Measurements from ENCODE around the gene SCOC. TPM values are rescaled to one million over a fixed set of nuclear protein-coding genes. Genes with fewer than 3 reads are reported as not detected.
A peak's percentile ranks its signal among the peaks of the same experiment; 100 is the strongest.

The SCOC gene
- total and polyA plus RNA-seq, 10 of the 15 experiments (the other 5 are each of a cell fraction or from before 2014, with no cell fraction given): 28.2 to 154 (median 54.0) TPM

DNA sequence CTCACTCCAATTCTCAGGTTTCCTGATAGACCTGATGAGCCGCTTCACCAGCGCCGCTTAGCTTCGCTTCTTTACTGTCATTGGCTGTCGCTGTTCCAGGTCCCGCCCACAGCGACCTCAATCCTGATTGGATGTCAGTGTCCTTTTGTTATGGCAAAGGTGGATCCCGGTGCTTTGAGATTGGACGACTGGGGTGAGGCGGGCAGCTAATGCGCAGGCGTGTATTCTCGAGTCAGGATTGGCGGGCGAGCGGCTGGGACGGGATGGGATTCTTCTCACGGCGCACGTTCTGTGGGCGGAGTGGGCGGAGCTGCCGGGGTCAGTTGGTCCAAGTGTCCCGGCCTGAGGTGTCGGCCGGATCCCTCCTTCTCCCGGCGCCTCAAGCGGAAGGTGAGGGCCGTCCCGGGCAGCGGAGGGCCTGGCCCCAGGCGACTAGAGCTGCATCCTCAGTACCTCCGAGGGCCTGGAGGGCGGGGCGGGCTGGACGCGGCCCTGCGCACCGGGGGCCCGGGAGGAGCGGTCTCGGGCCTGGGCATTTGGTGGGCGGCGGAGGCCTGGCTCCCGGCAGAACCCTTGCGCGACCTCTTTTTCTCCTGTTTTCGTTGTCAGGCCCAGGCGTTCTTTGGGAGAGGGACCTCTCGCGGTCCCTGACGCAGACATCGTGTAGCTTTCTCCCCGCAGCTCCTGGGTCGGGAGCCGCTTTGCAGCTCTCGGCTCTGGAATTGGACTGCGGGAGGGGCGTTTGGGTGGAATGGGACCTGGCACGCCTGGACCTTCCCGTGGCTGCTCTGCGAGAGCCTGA is at the start of gene SCOC (continued):
- TF ChIP-seq, protein P1, sequence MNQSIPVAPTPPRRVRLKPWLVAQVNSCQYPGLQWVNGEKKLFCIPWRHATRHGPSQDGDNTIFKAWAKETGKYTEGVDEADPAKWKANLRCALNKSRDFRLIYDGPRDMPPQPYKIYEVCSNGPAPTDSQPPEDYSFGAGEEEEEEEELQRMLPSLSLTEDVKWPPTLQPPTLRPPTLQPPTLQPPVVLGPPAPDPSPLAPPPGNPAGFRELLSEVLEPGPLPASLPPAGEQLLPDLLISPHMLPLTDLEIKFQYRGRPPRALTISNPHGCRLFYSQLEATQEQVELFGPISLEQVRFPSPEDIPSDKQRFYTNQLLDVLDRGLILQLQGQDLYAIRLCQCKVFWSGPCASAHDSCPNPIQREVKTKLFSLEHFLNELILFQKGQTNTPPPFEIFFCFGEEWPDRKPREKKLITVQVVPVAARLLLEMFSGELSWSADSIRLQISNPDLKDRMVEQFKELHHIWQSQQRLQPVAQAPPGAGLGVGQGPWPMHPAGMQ (IDR thresholded peaks at IDR 0.05; ENCODE audit: borderline replicate concordance): no peak
- no peak for TF ChIP-seq RAD51 (IDR thresholded peaks at IDR 0.05)
- no peak for TF ChIP-seq KAT2A (conservative IDR thresholded peaks at IDR 0.05; ENCODE audit: control insufficient read depth, low read depth, low read length)
- no peak for TF ChIP-seq BCL3 (IDR thresholded peaks at IDR 0.05; ENCODE audit: borderline replicate concordance, insufficient read depth, low read depth, low read length, poor library complexity, severe bottlenecking)
- TF ChIP-seq PAX5 (IDR thresholded peaks at IDR 0.05; ENCODE audit: borderline replicate concordance, low read depth, low read length): no peak
- TF ChIP-seq LARP7 (IDR thresholded peaks at IDR 0.05): no peak
- TF ChIP-seq MYC (IDR thresholded peaks at IDR 0.05; ENCODE audit: insufficient read depth, insufficient read length, insufficient replicate concordance, low read length, severe bottlenecking): no peak
- no peak for TF ChIP-seq JUNB (IDR thresholded peaks at IDR 0.05)
- TF ChIP-seq FOS (IDR thresholded peaks at IDR 0.05; ENCODE audit: borderline replicate concordance, extremely low read depth, insufficient read length): peak; percentile 32
- no peak for TF ChIP-seq ESRRA (IDR thresholded peaks at IDR 0.05; ENCODE audit: low read length)
- no peak for TF ChIP-seq CHD4 (IDR thresholded peaks at IDR 0.05)
- TF ChIP-seq NRF1 (conservative IDR thresholded peaks at IDR 0.05; ENCODE audit: low read depth, low read length): peak; percentile 55
- TF ChIP-seq, protein P2, sequence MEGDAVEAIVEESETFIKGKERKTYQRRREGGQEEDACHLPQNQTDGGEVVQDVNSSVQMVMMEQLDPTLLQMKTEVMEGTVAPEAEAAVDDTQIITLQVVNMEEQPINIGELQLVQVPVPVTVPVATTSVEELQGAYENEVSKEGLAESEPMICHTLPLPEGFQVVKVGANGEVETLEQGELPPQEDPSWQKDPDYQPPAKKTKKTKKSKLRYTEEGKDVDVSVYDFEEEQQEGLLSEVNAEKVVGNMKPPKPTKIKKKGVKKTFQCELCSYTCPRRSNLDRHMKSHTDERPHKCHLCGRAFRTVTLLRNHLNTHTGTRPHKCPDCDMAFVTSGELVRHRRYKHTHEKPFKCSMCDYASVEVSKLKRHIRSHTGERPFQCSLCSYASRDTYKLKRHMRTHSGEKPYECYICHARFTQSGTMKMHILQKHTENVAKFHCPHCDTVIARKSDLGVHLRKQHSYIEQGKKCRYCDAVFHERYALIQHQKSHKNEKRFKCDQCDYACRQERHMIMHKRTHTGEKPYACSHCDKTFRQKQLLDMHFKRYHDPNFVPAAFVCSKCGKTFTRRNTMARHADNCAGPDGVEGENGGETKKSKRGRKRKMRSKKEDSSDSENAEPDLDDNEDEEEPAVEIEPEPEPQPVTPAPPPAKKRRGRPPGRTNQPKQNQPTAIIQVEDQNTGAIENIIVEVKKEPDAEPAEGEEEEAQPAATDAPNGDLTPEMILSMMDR (IDR thresholded peaks at IDR 0.05 in 2 of 3, conservative IDR thresholded peaks at IDR 0.05 in 1 of 3; ENCODE audit: control insufficient read depth in 2 of 3, extremely low read depth in 1 of 3, insufficient read depth in 1 of 3, low read depth in 3 of 3, low read length in 3 of 3): no peak
- no peak for TF ChIP-seq ZZZ3 (IDR thresholded peaks at IDR 0.05; ENCODE audit: control insufficient read depth, insufficient read length, low read depth)
- TF ChIP-seq, protein P3, sequence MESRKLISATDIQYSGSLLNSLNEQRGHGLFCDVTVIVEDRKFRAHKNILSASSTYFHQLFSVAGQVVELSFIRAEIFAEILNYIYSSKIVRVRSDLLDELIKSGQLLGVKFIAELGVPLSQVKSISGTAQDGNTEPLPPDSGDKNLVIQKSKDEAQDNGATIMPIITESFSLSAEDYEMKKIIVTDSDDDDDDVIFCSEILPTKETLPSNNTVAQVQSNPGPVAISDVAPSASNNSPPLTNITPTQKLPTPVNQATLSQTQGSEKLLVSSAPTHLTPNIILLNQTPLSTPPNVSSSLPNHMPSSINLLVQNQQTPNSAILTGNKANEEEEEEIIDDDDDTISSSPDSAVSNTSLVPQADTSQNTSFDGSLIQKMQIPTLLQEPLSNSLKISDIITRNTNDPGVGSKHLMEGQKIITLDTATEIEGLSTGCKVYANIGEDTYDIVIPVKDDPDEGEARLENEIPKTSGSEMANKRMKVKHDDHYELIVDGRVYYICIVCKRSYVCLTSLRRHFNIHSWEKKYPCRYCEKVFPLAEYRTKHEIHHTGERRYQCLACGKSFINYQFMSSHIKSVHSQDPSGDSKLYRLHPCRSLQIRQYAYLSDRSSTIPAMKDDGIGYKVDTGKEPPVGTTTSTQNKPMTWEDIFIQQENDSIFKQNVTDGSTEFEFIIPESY (IDR thresholded peaks at IDR 0.05): no peak
- TF ChIP-seq YY1 (IDR thresholded peaks at IDR 0.05; ENCODE audit: low read depth, low read length): 0 out of 2 replicates have a peak, but pooled peaks have one; percentile 11
- no peak for TF ChIP-seq SMARCA5 (IDR thresholded peaks at IDR 0.05)
- peak; percentile 72 for TF ChIP-seq DPF2 (IDR thresholded peaks at IDR 0.05)
- TF ChIP-seq, protein P4, sequence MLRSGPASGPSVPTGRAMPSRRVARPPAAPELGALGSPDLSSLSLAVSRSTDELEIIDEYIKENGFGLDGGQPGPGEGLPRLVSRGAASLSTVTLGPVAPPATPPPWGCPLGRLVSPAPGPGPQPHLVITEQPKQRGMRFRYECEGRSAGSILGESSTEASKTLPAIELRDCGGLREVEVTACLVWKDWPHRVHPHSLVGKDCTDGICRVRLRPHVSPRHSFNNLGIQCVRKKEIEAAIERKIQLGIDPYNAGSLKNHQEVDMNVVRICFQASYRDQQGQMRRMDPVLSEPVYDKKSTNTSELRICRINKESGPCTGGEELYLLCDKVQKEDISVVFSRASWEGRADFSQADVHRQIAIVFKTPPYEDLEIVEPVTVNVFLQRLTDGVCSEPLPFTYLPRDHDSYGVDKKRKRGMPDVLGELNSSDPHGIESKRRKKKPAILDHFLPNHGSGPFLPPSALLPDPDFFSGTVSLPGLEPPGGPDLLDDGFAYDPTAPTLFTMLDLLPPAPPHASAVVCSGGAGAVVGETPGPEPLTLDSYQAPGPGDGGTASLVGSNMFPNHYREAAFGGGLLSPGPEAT (IDR thresholded peaks at IDR 0.05; ENCODE audit: low read depth): no peak; the same call in none of the 2 replicates
- TF ChIP-seq CEBPB (IDR thresholded peaks at IDR 0.05; ENCODE audit: borderline replicate concordance in 1 of 2, low read depth in 2 of 2, low read length in 2 of 2): no peak
- TF ChIP-seq MTA2 (IDR thresholded peaks at IDR 0.05; ENCODE audit: low read depth): no peak
- no peak for TF ChIP-seq ZSCAN29 (IDR thresholded peaks at IDR 0.05)
- no peak for TF ChIP-seq BCL11A (IDR thresholded peaks at IDR 0.05; ENCODE audit: low read depth, low read length)

Data from GM12878 (cell line).